ENCODE data around the gene GALNT16. TPM values are rescaled to one million over a fixed set of nuclear protein-coding genes. Genes with fewer than 3 reads are reported as not detected.

Gene GALNT16
- total and polyA plus RNA-seq, 2 donors (not counting 3 experiments of a cell fraction or from before 2014, with no cell fraction given), result 0.39 to 0.49 TPM

DNA sequence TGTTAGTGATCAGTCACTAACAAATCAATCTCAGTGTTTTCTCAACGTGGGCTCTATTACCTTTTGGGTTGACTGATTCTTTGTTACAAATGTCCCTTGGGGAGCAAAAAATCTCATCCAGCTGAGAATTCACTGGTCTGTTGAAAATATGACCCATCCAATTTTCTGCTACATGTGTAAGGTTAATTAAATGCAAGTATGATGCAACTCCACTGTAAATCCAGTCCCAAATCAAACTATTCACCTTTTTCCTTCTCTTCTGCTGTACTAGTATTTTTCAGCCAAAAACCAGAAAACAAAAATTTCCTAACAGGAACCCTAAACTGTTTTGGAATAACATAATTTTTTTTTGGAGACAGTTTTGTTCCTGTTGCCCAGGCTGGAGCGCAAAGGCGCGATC is 136.0 kb downstream of the GALNT16 start:
- Histone ChIP-seq H3K4me2 (ENCODE audit: insufficient read depth, low read length) (no peak overlapping the region), H3K36me3 (ENCODE audit: control insufficient read depth in 2 of 2, extremely low read depth in 1 of 2, insufficient read depth in 2 of 2, low read length in 2 of 2) (peaks cover 21 to 28% of the 10 kb centered on the region in 2 experiments), H2AFZ (ENCODE audit: low read depth, low read length) (no peak overlapping the region), H3K9me3 (replicated peaks; ENCODE audit: control insufficient read depth, insufficient read depth, low read length) (no peaks in the 10 kb centered on the region), H3K9me1 (replicated peaks; ENCODE audit: control insufficient read depth, extremely low read depth, insufficient read depth, low read length) (no peaks in the 10 kb centered on the region), H4K20me1 (replicated peaks; ENCODE audit: control insufficient read depth, extremely low read depth, insufficient read depth, low read length) (peaks cover 5% of the 10 kb centered on the region), H3K27ac (ENCODE audit: insufficient read depth, low read depth, low read length) (no peak overlapping the region), H3K9ac (replicated peaks; ENCODE audit: extremely low read depth, insufficient read depth, low read length) (no peak overlapping the region), H3K27me3 (ENCODE audit: control insufficient read depth in 2 of 2, insufficient read depth in 2 of 2, low read length in 2 of 2) (no peaks in the 10 kb centered on the region), H3K79me2 (ENCODE audit: control insufficient read depth, insufficient read depth, low read length) (peaks cover 92% of the 10 kb centered on the region), H3K4me3 (replicated peaks in 1 of 3; ENCODE audit: insufficient read depth in 1 of 3, low read depth in 1 of 3, low read length in 3 of 3) (no peak overlapping the region), H3K4me1 (ENCODE audit: control insufficient read depth, extremely low read depth, insufficient read depth, low read length) (peaks cover 25% of the 10 kb centered on the region)
- intact Hi-C loops (cut with micrococcal nuclease), result loop anchor here (5.0 to 10.0 kb wide), 2 partner anchors 154 to 369 kb away; partner anchors contain the start of gene SRSF5
- DNase-seq (ENCODE audit: low read depth, low spot score) (no peak), FAIRE-seq (no peak)
- BruUV-seq (replicated peaks), result no TSS peak
- dilution Hi-C loops (cut with MboI; ENCODE audit: extremely low pct_ligation_motif_present, low sequenced_read_pairs), result no loop called here
- ChIA-PET POLR2A (no interaction called here), CTCF (interaction anchor here (1.3 to 1.4 kb wide), 2 partner anchors 8 to 267 kb away, joined by 3 to 5 read pairs; no protein-coding TSS in a partner anchor)
- no peak for TF ChIP-seq GATA2 (IDR thresholded peaks at IDR 0.05; ENCODE audit: insufficient read depth, insufficient read length, low read depth, low read length)
- TF ChIP-seq, protein P1, sequence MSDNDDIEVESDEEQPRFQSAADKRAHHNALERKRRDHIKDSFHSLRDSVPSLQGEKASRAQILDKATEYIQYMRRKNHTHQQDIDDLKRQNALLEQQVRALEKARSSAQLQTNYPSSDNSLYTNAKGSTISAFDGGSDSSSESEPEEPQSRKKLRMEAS (IDR thresholded peaks at IDR 0.05; ENCODE audit: insufficient read depth, insufficient read length), result no peak
- TF ChIP-seq EZH2 (IDR thresholded peaks at IDR 0.05; ENCODE audit: borderline replicate concordance, low read depth, low read length, severe bottlenecking), result no peak
- TF ChIP-seq POLR2AphosphoS5 (IDR thresholded peaks at IDR 0.05; ENCODE audit: insufficient read depth, low read depth, low read length), result no peak
- TF ChIP-seq JUN (IDR thresholded peaks at IDR 0.05; ENCODE audit: borderline replicate concordance, insufficient read depth, insufficient read length, low read depth), result no peak
- TF ChIP-seq, protein P2, sequence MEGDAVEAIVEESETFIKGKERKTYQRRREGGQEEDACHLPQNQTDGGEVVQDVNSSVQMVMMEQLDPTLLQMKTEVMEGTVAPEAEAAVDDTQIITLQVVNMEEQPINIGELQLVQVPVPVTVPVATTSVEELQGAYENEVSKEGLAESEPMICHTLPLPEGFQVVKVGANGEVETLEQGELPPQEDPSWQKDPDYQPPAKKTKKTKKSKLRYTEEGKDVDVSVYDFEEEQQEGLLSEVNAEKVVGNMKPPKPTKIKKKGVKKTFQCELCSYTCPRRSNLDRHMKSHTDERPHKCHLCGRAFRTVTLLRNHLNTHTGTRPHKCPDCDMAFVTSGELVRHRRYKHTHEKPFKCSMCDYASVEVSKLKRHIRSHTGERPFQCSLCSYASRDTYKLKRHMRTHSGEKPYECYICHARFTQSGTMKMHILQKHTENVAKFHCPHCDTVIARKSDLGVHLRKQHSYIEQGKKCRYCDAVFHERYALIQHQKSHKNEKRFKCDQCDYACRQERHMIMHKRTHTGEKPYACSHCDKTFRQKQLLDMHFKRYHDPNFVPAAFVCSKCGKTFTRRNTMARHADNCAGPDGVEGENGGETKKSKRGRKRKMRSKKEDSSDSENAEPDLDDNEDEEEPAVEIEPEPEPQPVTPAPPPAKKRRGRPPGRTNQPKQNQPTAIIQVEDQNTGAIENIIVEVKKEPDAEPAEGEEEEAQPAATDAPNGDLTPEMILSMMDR (IDR thresholded peaks at IDR 0.05; ENCODE audit: extremely low read depth in 1 of 2, insufficient read depth in 1 of 2, low read depth in 1 of 2, low read length in 2 of 2), result no peak
- no peak for TF ChIP-seq FOS (IDR thresholded peaks at IDR 0.05; ENCODE audit: borderline replicate concordance, insufficient read depth, low read length)
- TF ChIP-seq POLR2A (IDR thresholded peaks at IDR 0.05; ENCODE audit: low read depth, low read length), result no peak
- TF ChIP-seq MYC (IDR thresholded peaks at IDR 0.05; ENCODE audit: low read depth, low read length), result no peak

Data from endothelial cell of umbilical vein (primary cell).